AG08395 (cell line): ENCODE results near the gene OR56A5.

Experiments used
- DNase-seq: peaks from one replicate; pipeline ENCODE4 v3.0.0; 2012; ENCODE audit warnings: mixed read lengths, low spot score

The OR56A5 gene

GRCh38 chr11:5932671-5933070 is 35.6 kb downstream of the OR56A5 start:
- no peak for DNase-seq

GRCh38 chr11:5931061-5931460 is 37.2 kb downstream of the OR56A5 start:
- DNase-seq: no peak

- no peak for DNase-seq
These were observed 37.7 kb downstream of the OR56A5 start for GRCh38 chr11:5930614-5931013.

GRCh38 chr11:5929571-5930368 is 38.5 kb downstream of the OR56A5 start:
- DNase-seq: no peak

GRCh38 chr11:5928811-5929210 is 39.5 kb downstream of the OR56A5 start:
- DNase-seq: no peak

- DNase-seq: no peak
These were observed 40.0 kb downstream of the OR56A5 start for GRCh38 chr11:5928271-5928670.

GRCh38 chr11:5923794-5924193 is 44.5 kb downstream of the OR56A5 start:
- no peak for DNase-seq

GRCh38 chr11:5923427-5923776 is 44.9 kb downstream of the OR56A5 start:
- no peak for DNase-seq

GRCh38 chr11:5922749-5923426 is 45.4 kb downstream of the OR56A5 start:
- DNase-seq: no peak
